Activated CD8-positive, alpha-beta memory T cell treated with anti-CD3 and anti-CD28 coated beads, Interleukin-2, amount 50 U/mL, for 1 hour (primary cell): ENCODE measurements around the gene EIF2AK2.

Experiments used
- DNase-seq: peaks from one replicate; pipeline ENCODE4 v3.0.0-alpha.2; 2020; ENCODE audit errors: extremely low read depth

EIF2AK2 gene

DNA sequence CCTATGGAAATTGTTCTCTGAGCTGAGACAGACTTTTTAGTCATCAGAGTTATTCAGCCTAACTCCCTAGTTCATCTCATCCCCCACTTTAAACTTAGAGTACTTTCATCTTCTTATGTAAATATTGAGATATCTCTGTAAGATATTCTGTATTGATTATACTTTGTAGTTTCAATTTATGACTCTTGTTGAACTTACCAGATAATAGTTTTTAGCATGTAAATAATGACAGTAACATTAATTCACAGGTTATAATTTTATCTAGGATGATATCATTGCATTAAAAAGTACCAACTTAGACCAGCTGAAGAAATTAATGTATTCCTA is 14.8 kb upstream of the EIF2AK2 start:
- no peak for DNase-seq

DNA sequence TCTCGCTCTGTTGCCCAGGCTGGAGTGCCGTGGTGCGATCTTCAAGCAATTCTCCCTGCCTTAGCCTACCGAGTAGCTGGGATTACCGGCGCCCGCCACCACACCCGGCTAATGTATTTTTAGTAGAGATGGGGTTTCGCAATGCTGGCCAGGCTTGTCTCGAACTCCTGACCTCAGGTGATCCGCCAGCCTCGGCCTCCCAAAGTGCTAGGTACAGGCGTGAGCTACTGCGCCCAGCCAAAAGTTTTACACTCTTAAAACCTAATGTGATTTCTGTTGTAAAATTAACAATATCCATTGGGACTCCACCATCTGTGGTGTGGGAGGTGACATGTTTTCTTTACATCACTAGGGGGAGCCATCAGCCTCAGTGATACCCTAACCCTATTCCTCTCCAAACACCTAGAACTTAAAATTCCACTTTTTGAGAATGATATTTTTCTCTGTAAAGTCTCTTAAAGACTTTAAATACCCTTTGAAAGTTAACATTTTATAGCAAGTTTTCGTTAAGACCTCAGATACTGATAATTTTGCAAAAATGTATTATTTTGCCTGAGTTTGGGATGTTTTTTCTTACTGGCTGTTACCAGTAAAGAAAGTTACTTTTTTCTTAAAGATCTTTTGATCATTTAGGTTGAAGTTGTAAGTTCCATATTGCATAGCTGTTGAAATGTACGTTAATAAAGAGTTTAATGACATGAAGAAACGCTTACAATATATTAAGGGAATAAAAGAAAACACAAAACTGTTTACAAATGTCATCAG is 11.6 kb upstream of the EIF2AK2 start:
- DNase-seq, result no peak

- no peak for DNase-seq
Observed at GRCh38 chr2:37167636-37168180, 10.9 kb upstream of the EIF2AK2 start.

GRCh38 chr2:37164757-37165156 is 8.0 kb upstream of the EIF2AK2 start:
- DNase-seq, result no peak

DNA sequence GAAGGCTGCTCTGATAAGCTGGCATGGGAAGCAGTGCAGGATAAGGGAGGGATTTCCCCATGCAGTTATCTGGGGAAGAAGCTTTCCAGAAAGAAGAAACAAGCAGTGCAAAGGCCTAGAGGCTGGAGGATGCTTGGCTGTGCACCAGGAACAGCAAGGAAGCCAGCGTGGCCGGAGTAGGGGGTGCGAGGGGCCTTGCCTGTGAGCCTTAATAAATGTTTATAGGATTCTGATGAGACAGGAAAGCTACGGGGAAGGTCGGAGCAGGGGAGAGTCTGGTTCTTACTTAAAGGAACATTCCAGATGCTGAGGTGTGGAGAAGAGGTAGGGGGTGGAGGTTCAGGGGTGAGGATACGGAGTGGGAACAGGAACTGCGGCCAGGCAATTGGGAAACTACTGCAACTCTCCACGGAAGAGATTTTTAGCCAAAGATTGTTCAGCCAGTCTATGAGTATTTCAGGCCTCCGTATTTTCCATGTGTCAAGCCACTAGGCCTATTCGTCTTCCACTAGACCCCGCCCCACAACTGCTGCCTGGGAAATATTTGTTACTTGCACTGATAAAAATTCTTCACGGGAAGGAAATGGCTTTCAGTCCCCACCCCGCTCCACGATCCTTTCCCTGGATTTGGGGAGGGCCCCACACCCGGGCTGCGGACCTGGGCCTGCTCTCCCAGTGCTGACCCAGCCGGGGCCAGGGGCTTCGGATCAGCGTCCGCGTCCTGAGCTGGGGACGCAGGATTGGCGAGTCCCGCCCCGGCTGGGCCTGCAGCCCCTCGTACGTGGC is 516 bp downstream of the EIF2AK2 start:
- DNase-seq, result no peak

DNA sequence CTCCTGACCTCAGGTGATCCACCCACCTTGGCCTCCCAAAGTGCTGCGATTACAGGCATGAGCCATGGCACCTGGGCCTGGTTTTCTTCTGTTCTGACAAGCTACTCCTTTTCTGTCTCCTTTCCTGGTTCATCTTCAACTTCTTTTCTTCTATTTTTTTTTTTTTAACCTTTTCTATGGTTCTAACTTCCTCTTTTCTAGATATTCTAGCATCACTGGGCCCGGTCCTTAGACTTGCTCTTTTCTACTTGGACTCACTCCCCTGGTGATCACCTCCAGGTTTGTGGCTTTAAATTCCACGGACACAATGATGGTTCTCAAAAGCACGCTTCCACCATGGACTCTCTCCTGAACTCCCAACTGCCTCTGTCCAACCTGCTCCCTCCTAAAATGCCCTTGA is 2.0 kb downstream of the EIF2AK2 start:
- DNase-seq, result no peak

GRCh38 chr2:37153224-37153623 is 3.6 kb downstream of the EIF2AK2 start:
- DNase-seq, result no peak

DNA sequence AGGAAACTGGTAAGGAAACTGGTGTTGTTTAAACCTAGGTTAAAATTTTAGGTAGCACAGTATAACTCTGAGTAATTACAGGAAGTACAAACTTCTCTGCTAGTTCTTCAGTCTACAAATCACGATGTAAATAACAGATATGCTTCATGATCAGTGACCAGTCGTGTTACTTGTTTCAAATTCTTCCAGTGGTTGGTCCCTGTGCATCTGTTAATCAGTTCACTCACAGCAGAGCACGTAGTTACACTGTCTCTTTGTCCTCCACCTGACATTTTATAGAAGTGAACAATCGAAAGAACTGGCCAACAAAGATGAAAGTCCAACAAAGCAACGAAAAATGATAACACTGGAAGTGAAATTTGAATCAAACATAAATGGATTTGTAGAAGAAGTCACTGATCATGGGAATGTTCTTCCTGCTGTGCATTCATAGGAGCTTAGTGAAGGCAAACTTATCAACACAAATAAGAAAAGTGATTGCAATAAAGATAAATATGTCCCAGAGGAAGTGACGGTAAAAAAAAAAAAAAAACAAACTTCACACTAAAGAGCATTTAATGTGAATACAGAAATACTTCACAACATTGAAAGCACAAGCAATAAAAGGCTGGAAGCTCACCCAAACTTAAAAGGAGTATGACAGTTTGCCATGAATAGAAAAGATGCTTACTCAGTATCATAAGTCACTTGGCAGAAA is 7.0 kb downstream of the EIF2AK2 start:
- DNase-seq, result no peak

DNA sequence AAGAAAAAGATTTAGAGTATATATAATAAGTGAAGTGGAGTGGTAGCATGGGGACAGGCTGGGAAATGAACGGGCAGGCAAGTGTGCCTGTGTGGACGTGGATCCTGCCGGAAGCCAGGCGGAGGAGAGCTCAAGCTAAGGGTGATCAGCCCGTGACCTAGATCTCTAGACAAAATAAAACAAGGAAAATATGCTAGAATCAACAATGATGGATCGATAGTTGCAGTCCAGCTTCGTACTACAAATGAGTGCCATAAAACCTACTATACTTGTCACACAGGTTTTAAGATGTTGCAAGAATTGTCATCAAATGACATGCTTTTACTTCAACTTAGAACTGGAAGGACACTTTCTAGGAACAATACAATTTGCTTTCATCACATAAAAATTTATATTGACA is 8.5 kb downstream of the EIF2AK2 start:
- no peak for DNase-seq

GRCh38 chr2:37146062-37146461 is 10.7 kb downstream of the EIF2AK2 start:
- no peak for DNase-seq

- DNase-seq, result no peak
Observed at GRCh38 chr2:37143974-37144373, 12.8 kb downstream of the EIF2AK2 start.

DNA sequence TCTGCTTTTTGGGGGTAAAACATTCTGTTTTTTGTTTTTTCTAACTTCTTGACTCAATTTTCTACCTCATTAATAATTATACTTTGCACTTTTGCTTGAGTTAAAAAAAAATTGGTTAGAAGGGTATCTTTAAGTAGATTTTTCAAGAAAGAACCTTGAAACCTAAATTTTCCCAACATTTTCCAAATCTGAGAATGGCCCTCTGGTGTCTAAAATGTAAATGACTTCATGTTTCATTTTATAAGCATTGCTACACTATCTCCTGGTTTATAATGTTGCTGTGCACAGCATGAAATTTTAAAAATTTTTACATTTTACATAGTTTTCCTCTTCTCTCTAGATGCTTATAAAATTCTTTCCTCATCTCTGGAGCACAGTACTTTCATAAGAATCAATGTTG is 14.2 kb downstream of the EIF2AK2 start:
- no peak for DNase-seq

DNA sequence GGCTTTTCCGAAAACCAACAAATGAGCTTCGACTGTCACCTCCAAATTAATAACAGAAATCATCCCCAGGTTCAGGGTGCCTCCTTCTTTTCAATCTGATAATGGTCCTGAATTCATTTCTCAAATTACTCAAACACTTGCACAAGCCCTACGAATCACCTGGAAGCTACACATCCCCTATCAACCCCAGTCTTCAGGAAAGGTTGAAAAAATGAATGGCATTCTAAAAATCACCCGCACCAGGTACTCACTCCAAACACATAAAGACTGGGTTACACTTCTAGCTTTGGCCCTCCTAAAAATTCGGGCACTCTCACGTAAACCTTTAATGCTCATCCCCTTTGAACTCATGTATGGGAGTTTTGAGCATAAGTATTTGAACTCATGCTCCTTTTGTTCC is 23.9 kb downstream of the EIF2AK2 start:
- DNase-seq, result no peak

- no peak for DNase-seq
Observed at GRCh38 chr2:37125416-37125815, 31.4 kb downstream of the EIF2AK2 start.

GRCh38 chr2:37119157-37119556 is 37.6 kb downstream of the EIF2AK2 start:
- DNase-seq, result no peak

DNA sequence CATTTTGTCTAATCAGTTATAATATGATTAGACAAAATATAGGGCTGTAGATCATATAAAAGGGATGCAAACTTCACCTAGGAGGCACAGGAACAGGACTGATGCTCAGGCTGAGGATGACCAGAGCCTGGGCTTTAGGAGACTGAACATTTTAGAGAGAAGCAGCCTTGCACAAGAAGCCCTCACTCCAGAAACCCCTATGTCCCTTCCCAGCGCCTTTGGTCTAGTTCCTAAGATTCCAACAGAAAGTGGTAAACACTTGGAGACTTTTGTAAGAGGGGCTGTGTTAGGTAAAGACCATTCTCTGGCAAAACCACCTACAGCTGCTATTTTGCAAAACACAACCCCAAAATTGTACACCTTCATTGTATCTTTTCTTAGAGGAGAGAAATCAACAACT is 39.2 kb downstream of the EIF2AK2 start:
- DNase-seq, result no peak

DNA sequence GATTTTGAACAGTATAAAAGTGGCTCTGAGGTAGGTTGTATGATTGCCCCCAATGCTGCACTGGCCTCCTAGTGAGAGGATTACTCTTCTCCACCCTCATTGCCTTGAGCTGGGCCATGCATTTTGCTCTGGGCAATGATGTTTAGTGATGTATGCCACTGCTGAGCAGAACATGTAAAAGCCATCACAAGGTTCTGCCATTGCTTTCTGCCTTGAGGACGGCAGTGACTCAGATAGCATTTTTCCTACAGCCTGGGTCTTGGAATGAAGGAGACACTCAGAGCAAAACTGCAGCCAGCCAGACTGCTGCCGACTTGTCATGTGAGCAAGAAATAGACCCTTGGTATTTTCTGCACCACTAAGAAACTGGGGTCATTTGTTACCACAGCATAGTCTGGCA is 44.8 kb downstream of the EIF2AK2 start:
- no peak for DNase-seq

- no peak for DNase-seq
Observed at GRCh38 chr2:37110306-37111212, 46.2 kb downstream of the EIF2AK2 start.

- no peak for DNase-seq
Observed at GRCh38 chr2:37109523-37109922, 47.3 kb downstream of the EIF2AK2 start.

DNA sequence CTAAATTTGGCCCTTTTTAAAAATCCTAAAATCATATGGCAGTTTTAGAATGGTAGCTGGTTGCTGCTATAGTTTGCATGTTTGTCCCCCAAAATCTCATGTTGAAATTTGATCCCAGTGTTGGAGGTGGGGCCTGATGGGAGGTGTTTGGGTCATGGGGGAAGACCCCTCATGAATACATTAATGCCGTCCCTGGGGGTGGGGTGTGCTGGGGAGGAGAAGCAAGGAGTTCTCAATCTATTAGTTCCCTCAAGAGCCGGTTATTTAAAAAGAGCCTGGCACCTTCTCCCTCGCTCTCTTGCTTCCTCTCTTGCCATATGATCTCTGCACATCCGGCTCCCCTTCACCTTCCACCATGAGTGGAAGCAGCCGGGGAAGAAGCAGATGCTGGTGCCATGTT is 51.6 kb downstream of the EIF2AK2 start:
- no peak for DNase-seq

- DNase-seq, result no peak
Observed at GRCh38 chr2:37104178-37104577, 52.6 kb downstream of the EIF2AK2 start.

- no peak for DNase-seq
Observed at GRCh38 chr2:37102588-37102987, 54.2 kb downstream of the EIF2AK2 start.
